ENCODE data around the gene OR13A1.
"Not testable (repeated sequence)": the region's sequence is repeated elsewhere in the genome, so short reads cannot be mapped to it uniquely, and the experiment has no call there.

GRCh38 chr10:45260635-45261034 lies 54.8 kb downstream of the OR13A1 start:
- not testable (repeated sequence) for TF ChIP-seq POLR2AphosphoS5 (IDR thresholded peaks at IDR 0.05; ENCODE audit: low read depth); SPI1 (IDR thresholded peaks at IDR 0.05; ENCODE audit: borderline replicate concordance, low read depth); REST (IDR thresholded peaks at IDR 0.05; ENCODE audit: insufficient replicate concordance, low read depth)

Measured in HL-60 (cell line).